Liver (tissue), 9 donors: Measurements from ENCODE around the gene FAM228B. TPM values are rescaled to one million over a fixed set of nuclear protein-coding genes. Genes with fewer than 3 reads are reported as not detected.

Experiments
- DNase-seq: peaks from one replicate; pipeline ENCODE4 v3.0.0-alpha.2; 2017; ENCODE audit warnings: low spot score
- H3K27ac ChIP-seq, 2 donors: one replicate each; pipeline ENCODE4 v1.7.0; 2013; ENCODE audit warnings: inconsistent platforms in 2 of 2, low read length in 2 of 2, control low read depth in 1 of 2, low read depth in 1 of 2, mild to moderate bottlenecking in 1 of 2
- H3K27me3 ChIP-seq, 4 donors: one replicate each; pipeline versions ENCODE4 v1.6.1 to v1.7.0; 2013; ENCODE audit warnings: low read length in 3 of 4, inconsistent platforms in 1 of 4, mild to moderate bottlenecking in 1 of 4, moderate library complexity in 1 of 4; ENCODE audit not compliant: control insufficient read depth in 4 of 4, insufficient read depth in 4 of 4
- H3K36me3 ChIP-seq, 4 donors: one replicate each; pipeline versions ENCODE4 v1.6.1 to v1.7.0; 2013; ENCODE audit warnings: low read length in 3 of 4, mild to moderate bottlenecking in 3 of 4, low read depth in 1 of 4, moderate library complexity in 1 of 4; ENCODE audit not compliant: control insufficient read depth in 4 of 4, insufficient read depth in 3 of 4
- H3K4me1 ChIP-seq, 4 donors: one replicate each; pipeline versions ENCODE4 v1.6.1 to v1.7.0; 2013; ENCODE audit warnings: low read length in 3 of 4, mild to moderate bottlenecking in 3 of 4, moderate library complexity in 1 of 4; ENCODE audit not compliant: control insufficient read depth in 4 of 4, insufficient read depth in 4 of 4
- H3K4me3 ChIP-seq, 3 donors: one replicate each; pipeline versions ENCODE4 v1.6.1 to v1.7.0; 2013; ENCODE audit warnings: low read length in 3 of 3, control low read depth in 1 of 3, low read depth in 1 of 3, mild to moderate bottlenecking in 1 of 3
- H3K9ac ChIP-seq, 2 donors: one replicate each; pipeline ENCODE4 v1.7.0; 2013; ENCODE audit warnings: low read length in 2 of 2, mild to moderate bottlenecking in 2 of 2, moderate library complexity in 2 of 2, control low read depth in 1 of 2, low read depth in 1 of 2
- H3K9me3 ChIP-seq, 4 donors: one replicate each; pipeline versions ENCODE4 v1.6.1 to v1.7.0; 2013; ENCODE audit warnings: low read length in 3 of 4; ENCODE audit not compliant: control insufficient read depth in 4 of 4
- ATF3 ChIP-seq: IDR thresholded peaks from 2 replicates; pipeline ENCODE4 v1.6.1; 2016; ENCODE audit warnings: antibody characterized with exemption
- EGR1 ChIP-seq, 2 donors: IDR thresholded peaks; 2 replicates each; pipeline ENCODE4 v1.6.1; 2016 to 2018; ENCODE audit warnings: antibody characterized with exemption in 2 of 2, low read depth in 2 of 2
- GABPA ChIP-seq, 2 donors: IDR thresholded peaks in 1 of 2; conservative IDR thresholded peaks in 1 of 2; 2 replicates each; pipeline ENCODE4 v1.6.1; 2016; ENCODE audit warnings: antibody characterized with exemption in 2 of 2, mild to moderate bottlenecking in 1 of 2, moderate library complexity in 1 of 2
- HNF4G ChIP-seq: IDR thresholded peaks from 2 replicates; pipeline ENCODE4 v1.6.1; 2016; ENCODE audit warnings: antibody characterized with exemption
- MAX ChIP-seq: IDR thresholded peaks from 2 replicates; pipeline ENCODE4 v1.6.1; 2016; ENCODE audit warnings: antibody characterized with exemption
- NR2F2 ChIP-seq: IDR thresholded peaks from 2 replicates; pipeline ENCODE4 v1.6.1; 2016; ENCODE audit warnings: antibody characterized with exemption
- RAD21 ChIP-seq, 2 donors: IDR thresholded peaks; 2 replicates each; pipeline ENCODE4 v1.6.1; 2016; ENCODE audit warnings: antibody characterized with exemption in 2 of 2, mild to moderate bottlenecking in 2 of 2
- RXRA ChIP-seq, 2 donors: IDR thresholded peaks; 2 replicates each; pipeline ENCODE4 v1.6.1; 2017 to 2018; ENCODE audit warnings: antibody characterized with exemption in 2 of 2, mild to moderate bottlenecking in 1 of 2
- SP1 ChIP-seq: IDR thresholded peaks from 2 replicates; pipeline ENCODE4 v1.6.1; 2018; ENCODE audit warnings: antibody characterized with exemption, mild to moderate bottlenecking
- TAF1 ChIP-seq: conservative IDR thresholded peaks from 2 replicates; pipeline ENCODE4 v1.6.1; 2016; ENCODE audit warnings: antibody characterized with exemption, mild to moderate bottlenecking
- YY1 ChIP-seq: IDR thresholded peaks from 2 replicates; pipeline ENCODE4 v1.6.1; 2016; ENCODE audit warnings: antibody characterized with exemption, mild to moderate bottlenecking
- ZBTB33 ChIP-seq: IDR thresholded peaks from 2 replicates; pipeline ENCODE4 v1.6.1; 2016; ENCODE audit warnings: antibody characterized with exemption
- WGBS: extraction: QIAGEN DNeasy Blood & Tissue Kit; methylation state at CpG from one replicate; pipeline ENCODE4 v1.1.7; 2013; 5-methylcytosine and 5-hydroxymethylcytosine counted together
- polyA plus RNA-seq, 2 donors: library from polyadenylated mRNA; stranded (reverse) in 1 of 2; unstranded in 1 of 2; fragments of 200-250 nt in 1 of 2; fragments of >200 nt in 1 of 2; fragmentation: Nextera tagmentation in 1 of 2; extraction: Ambion mirVana in 1 of 2; gene quantifications; one replicate each; pipeline versions ENCODE4 v1.2.1 to v1.2.3, GENCODE V29; 2013 to 2015
- total RNA-seq, 2 donors: library from RNA; depleted of rRNA; stranded (reverse); fragments of >200 nt; gene quantifications; one replicate each; pipeline ENCODE4 v1.2.3, GENCODE V29; 2014
- TF ChIP-seq, protein P1 (sequence below): IDR thresholded peaks from 2 replicates; pipeline ENCODE4 v1.6.1; 2016; ENCODE audit warnings: antibody characterized with exemption, mild to moderate bottlenecking
- TF ChIP-seq, protein P2 (sequence below): fragments of 150-350 bp; IDR thresholded peaks from 2 replicates; pipeline ENCODE4 v1.5.1; 2017; ENCODE audit warnings: improper control_type of control experiment, low read depth, low read length; ENCODE audit not compliant: missing input control
- donor health status: healthy.
- donor health status: healthy.
- donor health status: healthy.
- donor health status: healthy.
- donor health status: healthy.

FAM228B gene
- total and polyA plus RNA-seq, 4 donors, result 0.68 to 4.2 (median 3.8) TPM

- H3K36me3 ChIP-seq, result no peaks in the 10 kb centered on the region
- no peak overlapping the region for H3K9ac ChIP-seq
- 92% methylated on average over 1 of the region's 1 CpG for WGBS
- no peak overlapping the region for H3K4me3 ChIP-seq
- DNase-seq, result no peak
- no peak overlapping the region for H3K27ac ChIP-seq
- H3K9me3 ChIP-seq, result no peaks in the 10 kb centered on the region
- H3K27me3 ChIP-seq, result no peaks in the 10 kb centered on the region
- H3K4me1 ChIP-seq, result peaks cover 0 to 21% (median 15%) of the 10 kb centered on the region in 4 donors
- TF ChIP-seq ZBTB33 (no peak), MAX (no peak), NR2F2 (no peak), EGR1 (IDR thresholded peaks at IDR 0.05; ENCODE audit: low read depth in 2 of 2) (no peak), YY1 (no peak), GABPA (IDR thresholded peaks at IDR 0.05 in 1 of 2, conservative IDR thresholded peaks at IDR 0.05 in 1 of 2) (no peak), TAF1 (no peak), RXRA (IDR thresholded peaks at IDR 0.05) (no peak), RAD21 (IDR thresholded peaks at IDR 0.05) (no peak), SP1 (no peak), HNF4G (no peak)
- TF ChIP-seq, protein P1, sequence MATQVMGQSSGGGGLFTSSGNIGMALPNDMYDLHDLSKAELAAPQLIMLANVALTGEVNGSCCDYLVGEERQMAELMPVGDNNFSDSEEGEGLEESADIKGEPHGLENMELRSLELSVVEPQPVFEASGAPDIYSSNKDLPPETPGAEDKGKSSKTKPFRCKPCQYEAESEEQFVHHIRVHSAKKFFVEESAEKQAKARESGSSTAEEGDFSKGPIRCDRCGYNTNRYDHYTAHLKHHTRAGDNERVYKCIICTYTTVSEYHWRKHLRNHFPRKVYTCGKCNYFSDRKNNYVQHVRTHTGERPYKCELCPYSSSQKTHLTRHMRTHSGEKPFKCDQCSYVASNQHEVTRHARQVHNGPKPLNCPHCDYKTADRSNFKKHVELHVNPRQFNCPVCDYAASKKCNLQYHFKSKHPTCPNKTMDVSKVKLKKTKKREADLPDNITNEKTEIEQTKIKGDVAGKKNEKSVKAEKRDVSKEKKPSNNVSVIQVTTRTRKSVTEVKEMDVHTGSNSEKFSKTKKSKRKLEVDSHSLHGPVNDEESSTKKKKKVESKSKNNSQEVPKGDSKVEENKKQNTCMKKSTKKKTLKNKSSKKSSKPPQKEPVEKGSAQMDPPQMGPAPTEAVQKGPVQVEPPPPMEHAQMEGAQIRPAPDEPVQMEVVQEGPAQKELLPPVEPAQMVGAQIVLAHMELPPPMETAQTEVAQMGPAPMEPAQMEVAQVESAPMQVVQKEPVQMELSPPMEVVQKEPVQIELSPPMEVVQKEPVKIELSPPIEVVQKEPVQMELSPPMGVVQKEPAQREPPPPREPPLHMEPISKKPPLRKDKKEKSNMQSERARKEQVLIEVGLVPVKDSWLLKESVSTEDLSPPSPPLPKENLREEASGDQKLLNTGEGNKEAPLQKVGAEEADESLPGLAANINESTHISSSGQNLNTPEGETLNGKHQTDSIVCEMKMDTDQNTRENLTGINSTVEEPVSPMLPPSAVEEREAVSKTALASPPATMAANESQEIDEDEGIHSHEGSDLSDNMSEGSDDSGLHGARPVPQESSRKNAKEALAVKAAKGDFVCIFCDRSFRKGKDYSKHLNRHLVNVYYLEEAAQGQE, result no peak
Measured at GRCh38 chr2:24086241-24086640, 37.0 kb upstream of the FAM228B start.

DNA sequence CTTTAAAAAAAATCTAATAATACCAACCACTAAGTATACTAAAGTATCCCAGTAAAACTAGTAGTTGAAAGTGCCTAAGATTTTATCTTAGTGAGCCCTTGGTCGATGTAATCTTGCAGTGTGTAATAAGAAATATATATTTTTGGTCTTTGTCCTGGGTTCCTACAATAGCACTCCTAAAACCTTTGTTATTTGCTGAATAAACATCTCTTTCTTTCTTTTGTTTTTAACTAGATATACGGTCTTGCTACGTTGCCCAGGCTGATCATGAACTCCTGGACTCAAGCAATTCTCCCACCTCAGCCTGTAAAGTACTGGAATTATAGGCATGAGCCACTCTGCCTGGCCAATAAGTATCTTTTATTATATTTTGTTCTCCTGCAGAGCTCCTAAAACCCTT is 36.2 kb upstream of the FAM228B start:
- Histone ChIP-seq H3K36me3 (no peaks in the 10 kb centered on the region), H3K27ac (no peak overlapping the region), H3K9me3 (no peaks in the 10 kb centered on the region), H3K9ac (no peak overlapping the region), H3K4me1 (peaks cover 0 to 20% (median 15%) of the 10 kb centered on the region in 4 donors), H3K4me3 (no peak overlapping the region), H3K27me3 (no peaks in the 10 kb centered on the region)
- WGBS, result 87% methylated on average over 3 of the region's 3 CpGs
- no peak for DNase-seq
- TF ChIP-seq ZBTB33, result no peak
- TF ChIP-seq EGR1 (IDR thresholded peaks at IDR 0.05; ENCODE audit: low read depth in 2 of 2), result no peak
- TF ChIP-seq SP1, result no peak
- TF ChIP-seq, protein P2, sequence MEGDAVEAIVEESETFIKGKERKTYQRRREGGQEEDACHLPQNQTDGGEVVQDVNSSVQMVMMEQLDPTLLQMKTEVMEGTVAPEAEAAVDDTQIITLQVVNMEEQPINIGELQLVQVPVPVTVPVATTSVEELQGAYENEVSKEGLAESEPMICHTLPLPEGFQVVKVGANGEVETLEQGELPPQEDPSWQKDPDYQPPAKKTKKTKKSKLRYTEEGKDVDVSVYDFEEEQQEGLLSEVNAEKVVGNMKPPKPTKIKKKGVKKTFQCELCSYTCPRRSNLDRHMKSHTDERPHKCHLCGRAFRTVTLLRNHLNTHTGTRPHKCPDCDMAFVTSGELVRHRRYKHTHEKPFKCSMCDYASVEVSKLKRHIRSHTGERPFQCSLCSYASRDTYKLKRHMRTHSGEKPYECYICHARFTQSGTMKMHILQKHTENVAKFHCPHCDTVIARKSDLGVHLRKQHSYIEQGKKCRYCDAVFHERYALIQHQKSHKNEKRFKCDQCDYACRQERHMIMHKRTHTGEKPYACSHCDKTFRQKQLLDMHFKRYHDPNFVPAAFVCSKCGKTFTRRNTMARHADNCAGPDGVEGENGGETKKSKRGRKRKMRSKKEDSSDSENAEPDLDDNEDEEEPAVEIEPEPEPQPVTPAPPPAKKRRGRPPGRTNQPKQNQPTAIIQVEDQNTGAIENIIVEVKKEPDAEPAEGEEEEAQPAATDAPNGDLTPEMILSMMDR, result no peak
- no peak for TF ChIP-seq ATF3
- no peak for TF ChIP-seq HNF4G
- TF ChIP-seq MAX, result no peak
